ENCODE results near the gene LRRC19.

LRRC19 gene

DNA sequence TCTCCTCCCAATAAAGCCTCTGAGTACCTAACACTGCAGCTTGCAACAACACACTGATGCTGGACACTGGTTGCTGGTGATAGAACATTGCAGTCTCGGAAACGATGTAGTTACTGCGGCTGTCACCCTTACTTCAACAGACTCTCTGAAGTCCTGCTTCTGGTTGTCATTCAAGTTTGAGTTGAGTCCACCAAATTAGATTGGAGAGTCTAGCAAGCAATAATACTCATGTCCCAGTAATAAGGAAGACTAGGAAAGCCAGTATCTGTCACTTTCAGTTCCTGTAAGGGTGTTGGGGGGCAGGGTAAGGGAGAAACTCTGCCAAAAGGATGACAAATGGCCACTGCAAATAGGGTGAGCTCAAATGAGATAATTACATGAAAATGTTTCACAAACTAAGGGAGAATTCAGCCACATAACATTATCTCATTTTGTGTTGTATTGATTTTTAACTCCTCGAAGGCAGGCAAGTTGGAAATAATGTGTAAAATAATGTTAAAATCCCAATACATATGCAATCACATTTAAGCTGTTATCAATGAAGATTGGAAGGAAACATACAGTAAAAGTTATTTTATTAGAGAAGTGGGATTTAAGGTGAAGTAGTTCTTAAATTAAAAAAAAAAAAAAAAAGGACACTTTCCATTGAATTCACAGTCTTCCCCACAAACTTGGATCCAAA is 50.1 kb downstream of the LRRC19 start:
- DNase-seq, result peak; percentile 49

DNA sequence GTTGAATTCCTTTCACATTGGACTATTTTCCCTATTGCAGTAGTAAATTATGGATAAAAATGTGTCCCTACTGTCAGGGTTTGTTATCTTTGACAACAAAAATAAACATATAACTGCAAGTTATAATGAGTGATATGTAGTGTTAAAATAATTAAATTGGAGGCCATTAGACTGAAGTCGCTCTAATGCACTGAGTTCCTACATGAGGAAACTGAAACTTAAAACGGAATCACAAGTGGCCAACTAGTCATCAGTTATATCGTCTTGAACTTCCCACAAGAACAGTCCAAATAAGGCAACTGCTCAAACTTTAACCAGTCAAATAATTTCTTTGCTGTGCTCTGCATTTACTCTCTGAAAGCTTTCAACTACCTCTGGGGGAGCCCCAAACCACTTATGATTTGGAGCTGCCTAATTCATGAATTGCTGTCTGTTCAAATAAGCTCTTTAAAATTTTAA is 51.4 kb downstream of the LRRC19 start:
- DNase-seq, result peak; percentile 62

DNA sequence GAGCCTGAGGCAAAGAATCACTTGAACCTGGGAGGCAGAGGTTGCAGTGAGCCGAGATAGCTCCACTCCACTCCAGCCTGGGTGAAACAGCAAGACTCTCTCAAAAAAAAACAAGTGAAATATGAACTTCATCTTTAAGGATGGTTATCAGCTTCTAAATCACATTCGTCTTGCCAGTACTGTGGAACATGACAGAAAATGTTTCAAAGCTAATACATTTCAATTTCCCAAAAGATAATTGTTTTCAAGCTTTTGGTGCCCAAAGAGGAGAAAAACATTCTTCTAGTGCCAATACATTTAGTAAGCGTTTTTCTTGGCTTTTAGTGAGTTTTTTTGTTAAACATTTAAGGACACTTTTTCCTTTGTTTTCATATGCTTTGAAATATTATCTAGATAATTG is 53.7 kb downstream of the LRRC19 start:
- no peak for DNase-seq

DNA sequence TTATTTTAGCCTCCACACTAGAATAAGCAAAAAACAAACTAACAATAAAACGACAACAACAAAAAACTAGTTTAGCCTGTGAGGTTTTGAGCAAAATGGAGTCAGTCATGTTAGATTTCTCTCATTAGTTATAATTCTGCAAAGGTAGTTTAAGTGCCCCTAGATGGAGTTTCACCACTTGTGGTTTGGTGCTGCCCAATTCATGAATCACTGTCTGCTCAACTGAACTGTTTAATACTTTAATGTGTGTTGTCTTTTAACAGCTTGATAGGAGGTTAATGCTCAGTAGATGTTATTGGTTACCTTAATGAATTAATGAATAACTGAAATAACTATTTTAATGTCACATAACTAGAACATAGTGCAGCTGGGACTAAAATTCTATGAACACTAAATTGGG is 55.0 kb downstream of the LRRC19 start:
- no peak for DNase-seq

DNA sequence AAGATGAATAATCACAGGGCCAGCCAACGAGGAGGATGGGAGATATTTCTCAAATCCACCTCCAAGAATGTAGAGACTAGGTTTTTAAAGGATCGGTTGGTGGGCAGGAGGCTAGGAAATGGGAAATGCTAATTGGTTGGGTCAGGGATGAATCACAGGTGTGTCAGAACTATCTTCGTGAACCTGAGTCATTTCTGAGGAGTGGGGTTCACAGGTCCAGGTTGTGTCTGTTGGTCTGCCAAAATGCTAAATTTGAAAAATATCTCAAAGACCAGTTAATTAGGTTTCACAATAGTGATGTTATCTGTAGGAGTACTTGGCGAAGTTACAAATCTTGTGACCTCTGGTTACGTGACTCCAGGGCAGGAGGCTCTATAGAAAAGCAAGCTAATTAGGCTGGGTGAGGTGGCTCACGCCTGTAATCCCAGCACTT is 55.8 kb downstream of the LRRC19 start:
- DNase-seq, result no peak

DNA sequence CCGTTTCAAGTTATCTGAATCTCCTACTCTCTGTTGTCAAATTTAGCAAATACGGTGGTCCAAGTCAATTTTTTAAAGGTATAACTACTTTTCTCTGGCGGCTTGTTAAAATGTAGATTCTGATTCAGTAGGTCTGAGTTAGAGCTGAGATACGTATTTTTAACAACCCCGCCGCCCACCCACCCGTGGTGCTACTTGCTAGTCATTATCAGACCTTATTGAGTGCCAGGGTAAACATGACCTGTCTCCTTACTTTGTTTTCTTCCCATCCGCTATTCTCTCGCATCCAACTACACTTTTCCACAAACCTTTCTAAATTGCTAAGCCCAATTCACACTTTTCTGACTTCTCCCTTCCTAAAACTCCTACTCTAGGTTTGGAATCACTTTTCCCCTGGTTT is 57.7 kb downstream of the LRRC19 start:
- DNase-seq, result no peak

DNA sequence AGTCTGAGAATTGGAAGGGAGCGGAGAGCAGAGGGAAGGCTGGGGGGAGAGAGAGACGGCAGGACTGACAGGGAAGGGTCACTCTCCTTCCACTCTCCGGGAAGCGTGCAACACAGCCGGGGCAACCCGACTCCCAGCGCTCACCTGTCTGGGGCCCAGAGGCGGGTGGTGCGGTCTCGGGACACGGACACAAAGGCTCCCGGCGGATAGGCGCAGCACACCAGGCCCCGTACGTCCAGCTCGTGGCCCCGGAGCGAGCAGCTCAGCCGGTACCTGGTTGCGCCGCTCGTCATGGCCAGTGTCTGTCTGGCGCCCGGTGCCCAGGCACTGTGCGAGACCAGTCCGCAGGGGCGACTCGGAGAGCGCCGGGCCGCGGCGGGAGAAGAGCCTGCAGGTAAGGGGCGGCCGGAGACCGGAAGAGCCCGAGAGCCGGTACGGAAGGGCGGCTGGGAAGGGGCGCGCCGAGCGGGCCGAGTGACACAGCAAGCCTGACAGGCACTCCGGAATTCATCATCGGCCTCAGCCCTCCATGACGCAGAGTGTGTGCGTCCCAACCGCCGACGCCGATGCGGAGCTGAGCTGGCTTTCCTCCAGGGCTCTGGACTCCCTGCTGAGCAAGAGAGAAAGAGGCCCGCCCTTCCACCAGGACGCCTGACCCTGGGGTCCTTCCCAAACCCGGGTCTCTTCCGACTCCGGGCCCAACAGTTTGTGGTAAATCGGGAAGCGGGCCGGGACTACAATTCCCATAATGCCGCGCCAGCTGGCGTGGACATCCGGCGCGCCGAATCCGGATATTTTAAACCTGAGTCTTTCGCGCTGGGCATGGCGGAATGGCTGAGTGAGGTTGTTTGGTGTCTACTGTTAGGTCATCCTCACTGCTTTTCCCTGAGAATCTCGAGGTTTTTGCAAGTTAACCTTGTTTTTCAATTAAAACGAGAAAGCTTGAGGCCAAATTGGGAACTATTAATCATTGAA is 58.4 kb downstream of the LRRC19 start, which contains the start of gene PLAA:
Gene PLAA, minus strand, starts transcription at position 490 of the 975 bp plus-strand sequence. Its CDS starts 197 bp downstream, at position 293.
- DNase-seq, result peak; percentile 84

DNA sequence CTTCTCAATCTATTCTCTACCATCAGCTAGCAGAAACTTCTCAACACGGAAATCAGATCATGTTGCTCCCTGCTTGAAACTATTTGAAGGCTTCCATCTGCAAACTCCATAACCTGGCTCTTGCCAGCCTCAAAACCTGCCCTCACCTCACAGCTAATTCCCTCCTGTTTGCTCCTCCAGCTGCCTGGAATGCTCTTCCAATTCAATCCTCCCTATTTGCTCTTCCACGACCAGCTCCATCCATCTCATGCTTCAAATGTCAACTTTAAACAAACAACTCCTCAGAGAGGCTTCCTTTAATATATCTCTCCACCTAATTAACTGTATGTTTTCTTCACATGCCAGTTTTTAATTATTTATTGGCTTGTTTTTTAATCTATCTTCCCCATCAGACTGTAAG is 59.9 kb downstream of the LRRC19 start:
- no peak for DNase-seq

Data from GDM1 (cell line).